ENCODE data around the gene B4GALNT1. TPM values are rescaled to one million over a fixed set of nuclear protein-coding genes. Genes with fewer than 3 reads are reported as not detected.
A peak's percentile ranks its signal among the peaks of the same experiment; 100 is the strongest.

The B4GALNT1 gene
- total and polyA plus RNA-seq, 9 of the 15 experiments (the other 6 are each of a cell fraction or from before 2014, with no cell fraction given) = 1.0 to 32.2 (median 9.8) TPM

GRCh38 chr12:57641699-57642442, 8.9 kb upstream of the B4GALNT1 start (continued):
- no peak for TF ChIP-seq NR2F6 (CRISPR knock-in tag; IDR thresholded peaks at IDR 0.05)
- no peak for TF ChIP-seq ZBTB1 (CRISPR knock-in tag; IDR thresholded peaks at IDR 0.05; ENCODE audit: borderline replicate concordance, low read depth)
- TF ChIP-seq ARID1B (IDR thresholded peaks at IDR 0.05) = peak; percentile 66
- no peak for TF ChIP-seq TFAM (CRISPR knock-in tag; conservative IDR thresholded peaks at IDR 0.05)
- no peak for TF ChIP-seq ETV5 (CRISPR knock-in tag; IDR thresholded peaks at IDR 0.05; ENCODE audit: low read depth)
- no peak for TF ChIP-seq USF1 (CRISPR knock-in tag; IDR thresholded peaks at IDR 0.05)
- TF ChIP-seq MED1 (CRISPR knock-in tag; IDR thresholded peaks at IDR 0.05; ENCODE audit: borderline replicate concordance) = no peak
- TF ChIP-seq BMI1 (IDR thresholded peaks at IDR 0.05; ENCODE audit: low read length) = no peak
- no peak for TF ChIP-seq CTCFL (IDR thresholded peaks at IDR 0.05; ENCODE audit: borderline replicate concordance, insufficient read depth, low read depth, low read length, poor library complexity, severe bottlenecking)
- no peak for TF ChIP-seq TAF7 (tag; IDR thresholded peaks at IDR 0.05)
- TF ChIP-seq MNT (conservative IDR thresholded peaks at IDR 0.05) = 0 out of 4 replicates have a peak, but pooled peaks of 1 of the 2 experiments have one; percentile 13
- TF ChIP-seq ZBTB11 (CRISPR knock-in tag; IDR thresholded peaks at IDR 0.05) = no peak
- no peak for TF ChIP-seq ZNF785 (CRISPR knock-in tag; IDR thresholded peaks at IDR 0.05)
- TF ChIP-seq ZNF408 (CRISPR knock-in tag; IDR thresholded peaks at IDR 0.05; ENCODE audit: low read depth) = no peak
- no peak for TF ChIP-seq NCOA1 (IDR thresholded peaks at IDR 0.05; ENCODE audit: low read depth)
- TF ChIP-seq HINFP (tag; conservative IDR thresholded peaks at IDR 0.05; ENCODE audit: low read depth) = no peak
- TF ChIP-seq MAFF (IDR thresholded peaks at IDR 0.05; ENCODE audit: low read length) = no peak
